CD8-positive, alpha-beta memory T cell (primary cell): ENCODE results near the gene EZH1. TPM values are rescaled to one million over a fixed set of nuclear protein-coding genes. Genes with fewer than 3 reads are reported as not detected.

Experiments
- CTCF ChIA-PET: fragments of 350-600 bp; sonication (Branson Sonifier 250); formaldehyde crosslinking; loops from one replicate; lab custom pipeline; 2021; ENCODE audit warnings: antibody characterized with exemption; lab: Charles Lee
- POLR2A ChIA-PET: fragments of 350-600 bp; sonication (Branson Sonifier 250); formaldehyde crosslinking; loops from one replicate; lab custom pipeline; 2021; ENCODE audit warnings: antibody characterized with exemption; lab: Charles Lee
- DNase-seq, 5 donors: peaks; one replicate each; pipeline versions ENCODE4 v3.0.0 to v3.0.0-alpha.2; 2020 to 2022; ENCODE audit warnings: mixed read lengths in 1 of 5
- H3K27ac ChIP-seq: one replicate; pipeline ENCODE4 v1.7.0; 2013; ENCODE audit warnings: low read depth, mild to moderate bottlenecking, low read length, moderate library complexity
- H3K27me3 ChIP-seq: 2 replicates; pipeline ENCODE4 v1.7.0; 2013; ENCODE audit warnings: low read length, mild to moderate bottlenecking; ENCODE audit not compliant: insufficient read depth, poor library complexity, severe bottlenecking
- H3K36me3 ChIP-seq: 2 replicates; pipeline ENCODE4 v1.7.0; 2013; ENCODE audit warnings: mild to moderate bottlenecking, low read length, moderate library complexity; ENCODE audit not compliant: insufficient read depth
- H3K4me1 ChIP-seq: 2 replicates; pipeline ENCODE4 v1.7.0; 2013; ENCODE audit warnings: mild to moderate bottlenecking, low read length, moderate library complexity; ENCODE audit not compliant: insufficient read depth
- H3K4me3 ChIP-seq: 2 replicates; pipeline ENCODE4 v1.7.0; 2013; ENCODE audit warnings: mild to moderate bottlenecking, low read length
- H3K9me3 ChIP-seq: 2 replicates; pipeline ENCODE4 v1.7.0; 2013; ENCODE audit warnings: mild to moderate bottlenecking, low read length
- H3K27ac Mint-ChIP-seq, 8 donors: one replicate each; pipeline ENCODE4 v1.8.0; 2020 to 2021; ENCODE audit warnings: mixed read lengths in 8 of 8, mild to moderate bottlenecking in 6 of 8, inconsistent platforms in 3 of 8, moderate library complexity in 3 of 8
- H3K27me3 Mint-ChIP-seq, 2 donors: one replicate each; pipeline ENCODE4 v1.8.0; 2020 to 2021; ENCODE audit warnings: mixed read lengths in 2 of 2, mild to moderate bottlenecking in 1 of 2, moderate library complexity in 1 of 2
- H3K36me3 Mint-ChIP-seq, 3 donors: one replicate each; pipeline ENCODE4 v1.8.0; 2020 to 2021; ENCODE audit warnings: mixed read lengths in 3 of 3, inconsistent platforms in 1 of 3, mild to moderate bottlenecking in 1 of 3
- H3K4me1 Mint-ChIP-seq, 3 donors: one replicate each; pipeline ENCODE4 v1.8.0; 2020 to 2021; ENCODE audit warnings: mixed read lengths in 3 of 3, inconsistent platforms in 1 of 3, mild to moderate bottlenecking in 1 of 3
- H3K4me3 Mint-ChIP-seq, 7 donors: one replicate each; pipeline ENCODE4 v1.8.0; 2020 to 2021; ENCODE audit warnings: mixed read lengths in 7 of 7, mild to moderate bottlenecking in 6 of 7, moderate library complexity in 4 of 7, inconsistent platforms in 2 of 7
- H3K9me3 Mint-ChIP-seq, 5 donors: one replicate each; pipeline ENCODE4 v1.8.0; 2020 to 2022; ENCODE audit warnings: mixed read lengths in 5 of 5, mild to moderate bottlenecking in 3 of 5, moderate library complexity in 2 of 5, inconsistent platforms in 1 of 5
- polyA plus RNA-seq: library from polyadenylated mRNA; unstranded; fragments of 300-500 nt; fragmentation: Illumina TruSeq; gene quantifications from one replicate; pipeline ENCODE4 v1.2.3, GENCODE V29; 2021
- total RNA-seq, 2 experiments: library from RNA; stranded (reverse); gene quantifications; one replicate each; pipeline ENCODE4 v1.2.3, GENCODE V29; 2021

EZH1 gene
- 10 to 100 TPM; 40.8 to 42.6 TPM for total RNA-seq
- polyA plus RNA-seq = 37.2 TPM

DNA sequence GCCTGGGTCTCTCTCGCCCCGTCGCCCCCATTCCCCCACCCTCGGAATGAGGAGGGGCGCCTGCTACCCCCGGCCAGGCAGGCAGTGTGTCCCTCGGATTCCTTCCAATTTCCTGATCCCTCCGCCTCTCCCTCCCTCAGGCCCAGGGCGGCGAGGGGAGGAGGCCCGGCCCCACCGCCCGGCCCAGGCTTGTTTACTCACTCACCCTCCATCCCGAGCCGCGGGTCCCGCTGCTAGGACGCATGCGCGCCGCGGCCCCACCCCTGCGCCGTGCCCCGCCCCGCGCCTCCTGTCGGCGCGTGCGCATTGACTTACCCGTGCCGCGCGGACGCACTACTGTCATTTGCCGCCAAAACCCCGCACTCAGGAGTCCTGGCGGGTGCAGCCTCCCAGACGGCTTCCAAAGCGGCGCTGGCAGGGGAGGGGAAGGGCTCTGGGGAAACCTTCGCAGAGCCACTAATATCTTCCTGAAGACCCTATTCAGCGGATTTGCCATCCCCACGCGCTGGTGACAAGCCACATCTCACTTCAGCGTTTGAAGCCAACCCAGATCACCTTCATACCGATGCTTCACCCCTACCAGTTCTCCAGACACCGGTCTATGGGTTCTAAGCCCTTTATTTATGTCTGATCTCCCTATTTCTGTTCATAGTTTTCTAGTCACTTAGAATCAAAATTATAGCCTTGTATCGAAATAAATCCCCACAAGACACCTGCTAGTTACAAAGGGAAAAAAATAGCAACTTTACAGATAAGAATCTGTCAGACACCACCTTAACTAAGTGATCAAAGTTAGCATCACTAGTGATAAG is at the start of gene EZH1:
TSS of gene EZH1 (minus strand) at position 235 of the 812 bp plus-strand sequence. CDS start 16,099 bp downstream, outside the sequence.
- peak within 1 kb of the TSS; percentile 70 for H3K4me3 ChIP-seq
- peak within 1 kb of the TSS; percentile 60 for H3K27ac ChIP-seq
- ChIA-PET CTCF (no interaction called here), POLR2A (no interaction called here)
- no peaks in the 10 kb centered on the region for H3K9me3 ChIP-seq
- peaks cover 3 to 25% of the 10 kb centered on the region in 2 donors for H3K27me3 Mint-ChIP-seq
- peak within 1 kb of the TSS; percentile 82 to 97 (median 92) for H3K27ac Mint-ChIP-seq
- H3K36me3 Mint-ChIP-seq = peaks cover 0 to 13% (median 2%) of the 10 kb centered on the region in 3 donors
- H3K9me3 Mint-ChIP-seq = no peaks in the 10 kb centered on the region
- DNase-seq = peak; percentile 86 to 95 (median 93)
- peaks cover 18% of the 10 kb centered on the region for H3K4me1 ChIP-seq
- no peaks in the 10 kb centered on the region for H3K36me3 ChIP-seq
- peaks cover 16 to 37% (median 25%) of the 10 kb centered on the region in 3 donors for H3K4me1 Mint-ChIP-seq
- peak within 1 kb of the TSS; percentile 87 to 98 (median 96) for H3K4me3 Mint-ChIP-seq
- H3K27me3 ChIP-seq = no peaks in the 10 kb centered on the region

DNA sequence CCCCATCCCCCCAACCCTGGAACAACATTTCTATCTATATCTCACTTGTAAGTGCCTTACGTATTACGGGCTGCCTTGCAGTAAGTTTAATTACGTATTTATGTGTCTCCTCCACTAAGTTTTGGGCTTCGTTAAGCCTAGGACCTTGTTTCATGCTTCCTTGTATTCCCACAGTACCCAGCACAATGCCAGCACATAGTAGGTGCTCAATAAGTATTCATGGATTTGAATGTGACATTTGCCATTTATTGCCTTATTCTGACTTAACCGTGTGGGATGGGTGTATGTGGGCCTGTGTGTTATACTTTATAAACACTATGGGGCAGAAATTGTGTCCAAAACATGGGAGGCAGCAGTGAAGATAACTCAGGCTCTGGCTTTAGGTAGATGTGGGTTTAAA is 47.7 kb upstream of the EZH1 start:
- H3K27ac ChIP-seq = no peak overlapping the region
- H3K9me3 ChIP-seq = no peaks in the 10 kb centered on the region
- Mint-ChIP-seq H3K4me3 (no peak overlapping the region), H3K9me3 (no peaks in the 10 kb centered on the region), H3K4me1 (peaks cover 9 to 18% (median 14%) of the 10 kb centered on the region in 3 donors), H3K36me3 (peaks cover 0 to 7% (median 5%) of the 10 kb centered on the region in 3 donors), H3K27ac (no peak overlapping the region), H3K27me3 (peaks cover 13 to 21% of the 10 kb centered on the region in 2 donors)
- H3K36me3 ChIP-seq = no peaks in the 10 kb centered on the region
- POLR2A ChIA-PET = no interaction called here
- DNase-seq = no peak
- H3K4me3 ChIP-seq = no peak overlapping the region
- CTCF ChIA-PET = no interaction called here
- H3K4me1 ChIP-seq = peaks cover 8% of the 10 kb centered on the region
- H3K27me3 ChIP-seq = no peaks in the 10 kb centered on the region

DNA sequence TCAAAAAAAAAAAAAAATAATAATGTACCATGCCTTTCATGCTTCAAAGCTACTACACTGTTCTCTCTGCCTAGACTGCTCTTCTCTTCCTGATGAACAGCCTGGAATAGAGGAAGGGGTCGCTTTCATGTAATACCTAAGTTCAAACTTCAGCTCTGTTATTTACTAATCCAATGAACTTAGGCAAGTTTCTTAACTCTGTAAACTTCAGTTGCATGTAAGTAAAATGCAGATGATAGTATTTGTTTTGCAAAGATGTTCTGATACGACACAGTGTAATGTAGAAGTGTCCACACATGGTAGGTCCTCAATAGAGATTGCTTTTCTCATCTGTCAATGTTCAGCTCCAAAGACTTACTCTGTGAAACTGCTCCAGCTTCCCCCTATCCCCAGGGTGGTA is 47.1 kb upstream of the EZH1 start:
- ChIA-PET CTCF (no interaction called here), POLR2A (no interaction called here)
- no peak for DNase-seq
- H3K27me3 ChIP-seq = peaks cover 3% of the 10 kb centered on the region
- Mint-ChIP-seq H3K9me3 (no peaks in the 10 kb centered on the region), H3K27ac (no peak overlapping the region), H3K36me3 (peaks cover 0 to 7% (median 5%) of the 10 kb centered on the region in 3 donors), H3K27me3 (peaks cover 17 to 26% of the 10 kb centered on the region in 2 donors), H3K4me3 (no peak overlapping the region), H3K4me1 (peaks cover 7 to 12% (median 8%) of the 10 kb centered on the region in 3 donors)
- H3K36me3 ChIP-seq = no peaks in the 10 kb centered on the region
- no peaks in the 10 kb centered on the region for H3K9me3 ChIP-seq
- peaks cover 2% of the 10 kb centered on the region for H3K4me1 ChIP-seq
- H3K4me3 ChIP-seq = no peak overlapping the region
- no peak overlapping the region for H3K27ac ChIP-seq

DNA sequence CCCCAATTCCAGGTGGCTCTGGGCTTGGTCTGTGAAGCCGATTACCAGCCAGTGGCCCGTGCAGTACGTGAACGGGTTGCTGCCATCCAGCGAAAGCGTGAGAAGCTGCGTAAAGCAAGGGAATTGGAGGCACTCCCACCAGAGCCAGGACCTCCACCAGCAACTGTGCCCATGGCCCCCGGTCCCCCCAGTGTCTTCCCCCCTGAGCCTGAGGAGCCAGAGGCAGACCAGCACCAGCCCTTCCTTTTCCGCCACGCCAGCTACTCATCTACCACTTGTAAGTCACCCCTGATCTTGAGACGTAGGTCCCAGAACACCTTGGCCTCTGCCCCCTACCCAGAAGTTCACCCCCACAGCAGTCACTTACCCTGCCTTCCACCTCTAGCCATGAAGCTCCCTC is 42.4 kb upstream of the EZH1 start:
- Histone ChIP-seq H3K4me1 (peaks cover 13% of the 10 kb centered on the region), H3K27ac (no peak overlapping the region), H3K4me3 (no peak overlapping the region), H3K27me3 (peaks cover 32% of the 10 kb centered on the region), H3K36me3 (no peaks in the 10 kb centered on the region), H3K9me3 (no peaks in the 10 kb centered on the region)
- Mint-ChIP-seq H3K36me3 (no peaks in the 10 kb centered on the region), H3K9me3 (peaks cover 0 to 4% (median 0%) of the 10 kb centered on the region in 5 donors), H3K4me1 (peaks cover 13 to 30% (median 16%) of the 10 kb centered on the region in 3 donors), H3K27ac (no peak overlapping the region), H3K27me3 (peaks cover 51 to 70% of the 10 kb centered on the region in 2 donors), H3K4me3 (no peak overlapping the region)
- POLR2A ChIA-PET = no interaction called here
- CTCF ChIA-PET = interaction anchor here (0.8 kb wide), 1 partner anchor 10 kb away, joined by 3 read pairs; no protein-coding TSS in a partner anchor
- DNase-seq = no peak

DNA sequence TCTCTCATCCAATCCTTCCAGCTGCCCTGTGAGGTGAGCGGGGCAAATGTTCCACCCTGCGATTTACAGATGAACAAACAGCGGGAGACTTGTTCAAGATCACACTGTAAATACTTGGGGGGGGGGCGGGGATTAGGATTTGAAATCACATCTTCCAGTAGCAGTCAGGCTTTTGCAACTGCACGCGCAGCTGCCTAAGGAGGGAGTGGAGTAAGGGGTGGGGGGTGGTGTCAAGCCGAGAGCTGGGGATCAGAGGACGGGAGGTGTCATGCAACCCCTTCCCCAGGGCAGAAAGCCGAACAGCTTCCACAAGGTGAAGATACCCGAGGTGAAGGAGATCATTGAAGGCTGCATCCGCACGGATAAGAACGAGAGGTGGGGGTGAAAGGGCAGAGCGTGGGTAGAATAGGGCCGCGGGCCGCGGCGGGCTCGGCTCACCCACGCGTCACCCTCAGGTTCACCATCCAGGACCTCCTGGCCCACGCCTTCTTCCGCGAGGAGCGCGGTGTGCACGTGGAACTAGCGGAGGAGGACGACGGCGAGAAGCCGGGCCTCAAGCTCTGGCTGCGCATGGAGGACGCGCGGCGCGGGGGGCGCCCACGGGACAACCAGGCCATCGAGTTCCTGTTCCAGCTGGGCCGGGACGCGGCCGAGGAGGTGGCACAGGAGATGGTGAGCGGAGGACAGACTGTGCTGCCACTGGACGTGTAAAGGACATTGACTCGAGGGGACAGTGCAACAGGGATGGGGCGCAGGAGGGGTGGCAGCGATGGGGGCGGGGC is 40.2 kb upstream of the EZH1 start:
- H3K4me3 ChIP-seq = no peak overlapping the region
- no peak for DNase-seq
- peak overlapping the region in 4 of 7 donors; percentile 16 to 49 (median 30) for H3K4me3 Mint-ChIP-seq
- H3K27ac ChIP-seq = no peak overlapping the region
- ChIA-PET CTCF (no interaction called here), POLR2A (interaction anchor here (0.8 kb wide), 1 partner anchor 583 kb away, joined by 3 read pairs; no protein-coding TSS in a partner anchor)
- H3K9me3 Mint-ChIP-seq = peaks cover 0 to 4% (median 0%) of the 10 kb centered on the region in 5 donors
- no peaks in the 10 kb centered on the region for H3K36me3 ChIP-seq
- H3K27ac Mint-ChIP-seq = peak overlapping the region in 1 of 8 donors; percentile 13
- H3K9me3 ChIP-seq = no peaks in the 10 kb centered on the region
- H3K27me3 Mint-ChIP-seq = peaks cover 53 to 77% of the 10 kb centered on the region in 2 donors
- no peaks in the 10 kb centered on the region for H3K36me3 Mint-ChIP-seq
- H3K4me1 Mint-ChIP-seq = peaks cover 13 to 41% (median 18%) of the 10 kb centered on the region in 3 donors
- peaks cover 46% of the 10 kb centered on the region for H3K27me3 ChIP-seq
- peaks cover 13% of the 10 kb centered on the region for H3K4me1 ChIP-seq

DNA sequence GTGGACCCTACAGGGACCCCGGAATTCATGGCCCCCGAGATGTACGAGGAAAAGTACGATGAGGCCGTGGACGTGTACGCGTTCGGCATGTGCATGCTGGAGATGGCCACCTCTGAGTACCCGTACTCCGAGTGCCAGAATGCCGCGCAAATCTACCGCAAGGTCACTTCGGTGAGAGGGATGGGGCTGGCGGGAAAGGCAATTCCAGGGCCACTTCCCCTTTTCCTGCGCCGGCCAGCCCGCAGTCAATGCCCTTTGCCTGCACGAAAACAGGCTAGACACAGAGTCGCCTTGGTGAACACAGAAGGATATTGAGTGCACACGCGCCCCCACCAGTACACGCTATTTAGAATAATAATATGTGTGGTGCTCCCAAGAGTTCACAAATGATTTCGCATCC is 39.6 kb upstream of the EZH1 start:
- peaks cover 46% of the 10 kb centered on the region for H3K27me3 ChIP-seq
- H3K9me3 Mint-ChIP-seq = peaks cover 0 to 4% (median 0%) of the 10 kb centered on the region in 5 donors
- peak overlapping the region in 2 of 7 donors; percentile 41 to 49 for H3K4me3 Mint-ChIP-seq
- H3K36me3 ChIP-seq = peaks cover 3% of the 10 kb centered on the region
- ChIA-PET POLR2A (interaction anchor here (0.8 kb wide), 1 partner anchor 584 kb away, joined by 3 read pairs; no protein-coding TSS in a partner anchor), CTCF (no interaction called here)
- H3K4me1 ChIP-seq = peaks cover 13% of the 10 kb centered on the region
- peaks cover 16 to 47% (median 23%) of the 10 kb centered on the region in 3 donors for H3K4me1 Mint-ChIP-seq
- DNase-seq = no peak
- no peak overlapping the region for H3K27ac Mint-ChIP-seq
- no peak overlapping the region for H3K27ac ChIP-seq
- H3K4me3 ChIP-seq = no peak overlapping the region
- no peaks in the 10 kb centered on the region for H3K9me3 ChIP-seq
- H3K27me3 Mint-ChIP-seq = peaks cover 55 to 82% of the 10 kb centered on the region in 2 donors
- H3K36me3 Mint-ChIP-seq = peaks cover 3 to 5% (median 3%) of the 10 kb centered on the region in 3 donors

DNA sequence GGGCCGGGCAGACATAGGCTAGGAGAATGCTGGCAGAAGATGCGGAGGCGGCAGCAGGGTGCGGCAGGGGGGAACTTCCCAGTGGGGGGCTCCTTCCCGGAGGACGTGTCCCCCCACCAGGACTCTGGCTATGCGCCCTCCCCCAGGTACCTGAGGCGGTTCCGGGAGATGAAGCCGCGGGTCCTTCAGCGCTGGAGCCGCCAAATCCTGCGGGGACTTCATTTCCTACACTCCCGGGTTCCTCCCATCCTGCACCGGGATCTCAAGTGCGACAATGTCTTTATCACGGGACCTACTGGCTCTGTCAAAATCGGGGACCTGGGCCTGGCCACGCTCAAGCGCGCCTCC is 38.9 kb upstream of the EZH1 start:
- Mint-ChIP-seq H3K27me3 (peaks cover 55 to 79% of the 10 kb centered on the region in 2 donors), H3K36me3 (peaks cover 6 to 11% (median 8%) of the 10 kb centered on the region in 3 donors), H3K4me1 (peaks cover 17 to 49% (median 24%) of the 10 kb centered on the region in 3 donors), H3K4me3 (no peak overlapping the region), H3K9me3 (peaks cover 0 to 4% (median 0%) of the 10 kb centered on the region in 5 donors), H3K27ac (no peak overlapping the region)
- Histone ChIP-seq H3K36me3 (peaks cover 9% of the 10 kb centered on the region), H3K27me3 (peaks cover 46% of the 10 kb centered on the region), H3K27ac (no peak overlapping the region), H3K4me1 (peaks cover 13% of the 10 kb centered on the region), H3K9me3 (no peaks in the 10 kb centered on the region), H3K4me3 (no peak overlapping the region)
- ChIA-PET POLR2A (no interaction called here), CTCF (no interaction called here)
- no peak for DNase-seq
